SK-N-SH treated with all-trans-retinoic acid at 6 μM for 48 hours (cell line): ENCODE results near the gene SLC45A3.

Experiments
- ATAC-seq: fragments of 200-7000 bp; cut with Tn5 transposase; 3 replicates; pipeline ENCODE4 v1.9.1; 2020; ENCODE audit warnings: mild to moderate bottlenecking, moderate library complexity
- ARNTL ChIP-seq: fragments of 450-650 bp; formaldehyde crosslinking; IDR thresholded peaks from 2 replicates; pipeline ENCODE4 v1.5.0; 2020; ENCODE audit warnings: low read depth, mild to moderate bottlenecking, moderate library complexity, borderline replicate concordance
- BACH2 ChIP-seq: fragments of 250-450 bp; sonication (Bioruptor Pico); IDR thresholded peaks from 2 replicates; pipeline ENCODE4 v1.9.0; 2021; ENCODE audit warnings: mild to moderate bottlenecking, borderline replicate concordance
- CSDC2 ChIP-seq: fragments of 250-450 bp; sonication (Bioruptor Pico); IDR thresholded peaks from 2 replicates; pipeline ENCODE4 v1.5.0; 2020; ENCODE audit warnings: mild to moderate bottlenecking, moderate library complexity
- CSRNP3 ChIP-seq: fragments of 250-450 bp; sonication (Bioruptor Pico); IDR thresholded peaks from 2 replicates; pipeline ENCODE4 v1.5.1; 2021; ENCODE audit warnings: mild to moderate bottlenecking, moderate library complexity
- GLIS3 ChIP-seq: fragments of 250-450 bp; sonication (Bioruptor Pico); IDR thresholded peaks from 2 replicates; pipeline ENCODE4 v1.5.0; 2020; ENCODE audit warnings: mild to moderate bottlenecking, moderate library complexity
- ISL1 ChIP-seq: fragments of 250-450 bp; sonication (Bioruptor Pico); IDR thresholded peaks from 2 replicates; pipeline ENCODE4 v2.1.2; 2022; ENCODE audit warnings: mild to moderate bottlenecking, moderate library complexity
- OSR1 ChIP-seq: fragments of 250-450 bp; sonication (Bioruptor Pico); IDR thresholded peaks from 2 replicates; pipeline ENCODE4 v1.8.0; 2022; ENCODE audit warnings: moderate library complexity, mild to moderate bottlenecking, inconsistent platforms
- PATZ1 ChIP-seq: fragments of 250-450 bp; sonication (Bioruptor Pico); IDR thresholded peaks from 2 replicates; pipeline ENCODE4 v1.8.0; 2020; ENCODE audit warnings: mild to moderate bottlenecking, moderate library complexity, borderline replicate concordance
- POU6F1 ChIP-seq: fragments of 250-450 bp; sonication (Bioruptor Pico); IDR thresholded peaks from 2 replicates; pipeline ENCODE4 v1.8.0; 2021; ENCODE audit warnings: low read depth, mild to moderate bottlenecking, moderate library complexity, borderline replicate concordance
- PPARA ChIP-seq: fragments of 250-450 bp; sonication (Bioruptor Pico); IDR thresholded peaks from 2 replicates; pipeline ENCODE4 v1.5.0; 2020; ENCODE audit warnings: mild to moderate bottlenecking, borderline replicate concordance
- TCF4 ChIP-seq: fragments of 250-450 bp; sonication (Bioruptor Pico); IDR thresholded peaks from 2 replicates; pipeline ENCODE4 v1.8.0; 2021; ENCODE audit warnings: mild to moderate bottlenecking, moderate library complexity, borderline replicate concordance
- TOX ChIP-seq: fragments of 250-450 bp; sonication (Bioruptor Pico); IDR thresholded peaks from 2 replicates; pipeline ENCODE4 v1.8.0; 2021; ENCODE audit warnings: mild to moderate bottlenecking, moderate library complexity, borderline replicate concordance
- ZC3H10 ChIP-seq: fragments of 250-450 bp; sonication (Bioruptor Pico); IDR thresholded peaks from 2 replicates; pipeline ENCODE4 v1.5.1; 2021; ENCODE audit warnings: mild to moderate bottlenecking, moderate library complexity
- ZFP3 ChIP-seq: fragments of 250-450 bp; sonication (Bioruptor Pico); IDR thresholded peaks from 2 replicates; pipeline ENCODE4 v1.5.0; 2020; ENCODE audit warnings: mild to moderate bottlenecking, moderate library complexity
- ZFP30 ChIP-seq: fragments of 450-650 bp; formaldehyde crosslinking; IDR thresholded peaks from 2 replicates; pipeline ENCODE4 v1.5.0; 2022; ENCODE audit warnings: mild to moderate bottlenecking, moderate library complexity
- ZNF565 ChIP-seq: fragments of 450-650 bp; formaldehyde crosslinking; conservative IDR thresholded peaks from 2 replicates; pipeline ENCODE4 v1.5.0; 2020; ENCODE audit warnings: low read depth, mild to moderate bottlenecking, moderate library complexity
- ZNF8 ChIP-seq: fragments of 450-650 bp; formaldehyde crosslinking; IDR thresholded peaks from 2 replicates; pipeline ENCODE4 v1.5.0; 2020; ENCODE audit warnings: mild to moderate bottlenecking, moderate library complexity
- TF ChIP-seq, protein P1 (sequence below): fragments of 250-450 bp; sonication (Bioruptor Pico); IDR thresholded peaks from 2 replicates; pipeline ENCODE4 v1.5.1; 2020; ENCODE audit warnings: low read depth, mild to moderate bottlenecking, moderate library complexity
- TF ChIP-seq, protein P2 (sequence below): fragments of 250-450 bp; sonication (Bioruptor Pico); IDR thresholded peaks from 2 replicates; pipeline ENCODE4 v1.5.0; 2020; ENCODE audit warnings: mild to moderate bottlenecking, moderate library complexity

The SLC45A3 gene

GRCh38 chr1:205676597-205676996, 3.7 kb downstream of the SLC45A3 start:
- TF ChIP-seq GLIS3 (no peak), ZNF565 (CRISPR knock-in tag) (no peak), PATZ1 (CRISPR knock-in tag) (no peak), PPARA (CRISPR knock-in tag) (no peak), POU6F1 (CRISPR knock-in tag) (no peak), OSR1 (CRISPR knock-in tag) (no peak), ZFP30 (CRISPR knock-in tag) (no peak), ARNTL (CRISPR knock-in tag) (no peak)
- ATAC-seq, result no peak

DNA sequence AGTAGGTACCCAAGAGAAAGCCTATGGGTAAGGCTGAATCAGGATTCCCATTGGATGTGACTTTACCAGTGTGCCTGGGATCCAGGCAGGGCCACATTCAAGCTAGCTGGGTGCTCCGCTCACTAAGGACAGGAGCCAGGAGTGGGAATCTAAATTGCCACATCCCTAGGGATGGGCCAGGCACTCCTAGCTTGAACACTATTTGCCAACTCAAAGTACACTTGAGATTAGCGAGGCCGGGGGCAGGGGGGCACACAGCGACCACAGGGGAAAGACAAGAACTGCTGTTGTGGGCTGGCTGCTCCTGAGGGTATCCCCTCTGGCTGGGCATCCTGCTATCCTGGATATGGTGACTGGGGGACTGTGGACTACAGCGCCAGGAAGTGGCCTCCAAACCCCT, 4.3 kb downstream of the SLC45A3 start:
- TF ChIP-seq ARNTL (CRISPR knock-in tag) (no peak), BACH2 (no peak), ZNF565 (CRISPR knock-in tag) (no peak), ZFP30 (CRISPR knock-in tag) (no peak), TOX (CRISPR knock-in tag) (no peak), PATZ1 (CRISPR knock-in tag) (no peak), POU6F1 (CRISPR knock-in tag) (no peak), ISL1 (CRISPR knock-in tag) (no peak), ZC3H10 (CRISPR knock-in tag) (no peak), CSDC2 (CRISPR knock-in tag) (no peak), TCF4 (CRISPR knock-in tag) (no peak), PPARA (CRISPR knock-in tag) (no peak), ZFP3 (CRISPR knock-in tag) (no peak)
- TF ChIP-seq, protein P1, sequence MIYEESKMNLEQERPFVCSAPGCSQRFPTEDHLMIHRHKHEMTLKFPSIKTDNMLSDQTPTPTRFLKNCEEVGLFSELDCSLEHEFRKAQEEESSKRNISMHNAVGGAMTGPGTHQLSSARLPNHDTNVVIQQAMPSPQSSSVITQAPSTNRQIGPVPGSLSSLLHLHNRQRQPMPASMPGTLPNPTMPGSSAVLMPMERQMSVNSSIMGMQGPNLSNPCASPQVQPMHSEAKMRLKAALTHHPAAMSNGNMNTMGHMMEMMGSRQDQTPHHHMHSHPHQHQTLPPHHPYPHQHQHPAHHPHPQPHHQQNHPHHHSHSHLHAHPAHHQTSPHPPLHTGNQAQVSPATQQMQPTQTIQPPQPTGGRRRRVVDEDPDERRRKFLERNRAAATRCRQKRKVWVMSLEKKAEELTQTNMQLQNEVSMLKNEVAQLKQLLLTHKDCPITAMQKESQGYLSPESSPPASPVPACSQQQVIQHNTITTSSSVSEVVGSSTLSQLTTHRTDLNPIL (CRISPR knock-in tag), result no peak
- TF ChIP-seq, protein P2, sequence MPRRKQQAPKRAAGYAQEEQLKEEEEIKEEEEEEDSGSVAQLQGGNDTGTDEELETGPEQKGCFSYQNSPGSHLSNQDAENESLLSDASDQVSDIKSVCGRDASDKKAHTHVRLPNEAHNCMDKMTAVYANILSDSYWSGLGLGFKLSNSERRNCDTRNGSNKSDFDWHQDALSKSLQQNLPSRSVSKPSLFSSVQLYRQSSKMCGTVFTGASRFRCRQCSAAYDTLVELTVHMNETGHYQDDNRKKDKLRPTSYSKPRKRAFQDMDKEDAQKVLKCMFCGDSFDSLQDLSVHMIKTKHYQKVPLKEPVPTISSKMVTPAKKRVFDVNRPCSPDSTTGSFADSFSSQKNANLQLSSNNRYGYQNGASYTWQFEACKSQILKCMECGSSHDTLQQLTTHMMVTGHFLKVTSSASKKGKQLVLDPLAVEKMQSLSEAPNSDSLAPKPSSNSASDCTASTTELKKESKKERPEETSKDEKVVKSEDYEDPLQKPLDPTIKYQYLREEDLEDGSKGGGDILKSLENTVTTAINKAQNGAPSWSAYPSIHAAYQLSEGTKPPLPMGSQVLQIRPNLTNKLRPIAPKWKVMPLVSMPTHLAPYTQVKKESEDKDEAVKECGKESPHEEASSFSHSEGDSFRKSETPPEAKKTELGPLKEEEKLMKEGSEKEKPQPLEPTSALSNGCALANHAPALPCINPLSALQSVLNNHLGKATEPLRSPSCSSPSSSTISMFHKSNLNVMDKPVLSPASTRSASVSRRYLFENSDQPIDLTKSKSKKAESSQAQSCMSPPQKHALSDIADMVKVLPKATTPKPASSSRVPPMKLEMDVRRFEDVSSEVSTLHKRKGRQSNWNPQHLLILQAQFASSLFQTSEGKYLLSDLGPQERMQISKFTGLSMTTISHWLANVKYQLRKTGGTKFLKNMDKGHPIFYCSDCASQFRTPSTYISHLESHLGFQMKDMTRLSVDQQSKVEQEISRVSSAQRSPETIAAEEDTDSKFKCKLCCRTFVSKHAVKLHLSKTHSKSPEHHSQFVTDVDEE (CRISPR knock-in tag), result no peak
- ATAC-seq, result no peak

- no peak for ATAC-seq
- TF ChIP-seq ZNF8 (CRISPR knock-in tag) (no peak), TCF4 (CRISPR knock-in tag) (no peak), CSRNP3 (no peak)
- TF ChIP-seq, all 23 proteins: peak for 0
Measured at GRCh38 chr1:205675247-205675646, 5.1 kb downstream of the SLC45A3 start.
